GM23248 (cell line): Measurements from ENCODE around the gene ZNF580. TPM values are rescaled to one million over a fixed set of nuclear protein-coding genes. Genes with fewer than 3 reads are reported as not detected.

Source experiments
- DNase-seq: peaks from one replicate; pipeline ENCODE4 v3.0.0-alpha.2; 2015
- H2AFZ ChIP-seq: fragments of 200-600 bp; sonication (generic); 2 replicates; pipeline ENCODE4 v1.6.1; 2016; ENCODE audit warnings: antibody characterized with exemption
- H3F3A ChIP-seq: fragments of 200-600 bp; sonication (generic); 2 replicates; pipeline ENCODE4 v1.6.1; 2016; ENCODE audit warnings: mild to moderate bottlenecking, antibody characterized with exemption, mixed run types; ENCODE audit not compliant: insufficient read depth
- H3K27ac ChIP-seq: fragments of 200-600 bp; sonication (generic); 2 replicates; pipeline ENCODE4 v1.5.1; 2016; ENCODE audit warnings: mild to moderate bottlenecking
- H3K27me3 ChIP-seq: fragments of 200-600 bp; sonication (generic); replicated peaks from 2 replicates; pipeline ENCODE4 v1.6.1; 2016; ENCODE audit warnings: mild to moderate bottlenecking; ENCODE audit not compliant: insufficient read depth
- H3K36me3 ChIP-seq: fragments of 200-600 bp; sonication (generic); 2 replicates; pipeline ENCODE4 v1.6.1; 2016; ENCODE audit warnings: low read depth, mild to moderate bottlenecking
- H3K4me1 ChIP-seq: fragments of 200-600 bp; sonication (generic); 2 replicates; pipeline ENCODE4 v1.6.1; 2016; ENCODE audit warnings: mild to moderate bottlenecking; ENCODE audit not compliant: insufficient read depth
- H3K4me2 ChIP-seq: fragments of 200-600 bp; sonication (generic); one replicate; pipeline ENCODE4 v1.6.1; 2016; ENCODE audit warnings: mild to moderate bottlenecking; ENCODE audit not compliant: unreplicated experiment
- H3K4me3 ChIP-seq: fragments of 200-600 bp; sonication (generic); 2 replicates; pipeline ENCODE4 v1.5.1; 2016; ENCODE audit warnings: mild to moderate bottlenecking
- H3K79me2 ChIP-seq: fragments of 200-600 bp; sonication (generic); 2 replicates; pipeline ENCODE4 v1.6.1; 2016; ENCODE audit warnings: mild to moderate bottlenecking; ENCODE audit not compliant: insufficient read depth
- H3K9ac ChIP-seq: fragments of 200-600 bp; sonication (generic); 2 replicates; pipeline ENCODE4 v1.6.1; 2016; ENCODE audit warnings: mild to moderate bottlenecking
- H3K9me2 ChIP-seq: fragments of 200-600 bp; sonication (generic); 2 replicates; pipeline ENCODE4 v1.6.1; 2016; ENCODE audit warnings: mixed run types, mild to moderate bottlenecking, moderate library complexity; ENCODE audit not compliant: insufficient read depth
- H3K9me3 ChIP-seq: fragments of 200-600 bp; sonication (generic); one replicate; pipeline ENCODE4 v1.6.1; 2017; ENCODE audit warnings: low read depth
- H4K20me1 ChIP-seq: fragments of 200-600 bp; sonication (generic); 2 replicates; pipeline ENCODE4 v1.6.0; 2016; ENCODE audit not compliant: insufficient read depth
- EZH2 ChIP-seq: fragments of 200-600 bp; sonication (generic); IDR thresholded peaks from 2 replicates; pipeline ENCODE4 v1.6.1; 2018; ENCODE audit warnings: antibody characterized with exemption, mild to moderate bottlenecking; ENCODE audit not compliant: insufficient read depth, poor library complexity, severe bottlenecking
- EZH2phosphoT487 ChIP-seq: fragments of 200-600 bp; sonication (generic); IDR thresholded peaks from 2 replicates; pipeline ENCODE4 v1.6.1; 2018; ENCODE audit warnings: antibody characterized with exemption, moderate library complexity, mild to moderate bottlenecking, low read depth; ENCODE audit not compliant: insufficient read depth
- WGBS, 2 experiments: methylation state at CpG; one replicate each; pipeline ENCODE4 v1.1.6; 2015 to 2017; ENCODE audit warnings: low lambda C conversion rate in 2 of 2, low coverage in 1 of 2; ENCODE audit errors: missing lambda C conversion rate in 2 of 2; 5-methylcytosine and 5-hydroxymethylcytosine counted together
- in situ Hi-C: fragments of 300-500 bp; cut with MboI; formaldehyde crosslinking; loops from 2 replicates; pipeline ENCODE4 v1.15.0; 2020
- polyA plus RNA-seq: library from polyadenylated mRNA; unstranded; fragments of >200 nt; fragmentation: Nextera tagmentation; extraction: Ambion mirVana; gene quantifications from 2 replicates; pipeline ENCODE4 v1.2.1, GENCODE V29; 2016
- total RNA-seq: library from RNA; depleted of rRNA; stranded (reverse); fragments of >200 nt; shearing (Covaris generic); gene quantifications from 2 replicates; pipeline ENCODE4 v1.2.3, GENCODE V29; 2014

The ZNF580 gene
- total and polyA plus RNA-seq, 2 experiments from 2014 or later: 11.7 to 44.0 TPM

GRCh38 chr19:55658846-55659459, 18.2 kb downstream of the ZNF580 start:
- Histone ChIP-seq H3K9ac (peak overlapping the region; percentile 98), H3K9me3 (no peaks in the 10 kb centered on the region), H3K4me1 (peaks cover 24% of the 10 kb centered on the region), H2AFZ (no peak overlapping the region), H3F3A (peaks cover 8% of the 10 kb centered on the region), H3K79me2 (peaks cover 90% of the 10 kb centered on the region), H4K20me1 (peaks cover 37% of the 10 kb centered on the region; the same call in 1 of the 2 replicates), H3K4me3 (peak overlapping the region; percentile 98), H3K27me3 (no peaks in the 10 kb centered on the region), H3K4me2 (no peak overlapping the region), H3K27ac (no peak overlapping the region), H3K9me2 (no peaks in the 10 kb centered on the region), H3K36me3 (peaks cover 24% of the 10 kb centered on the region; the same call in 1 of the 2 replicates)
- TF ChIP-seq EZH2 (no peak), EZH2phosphoT487 (no peak)
- in situ Hi-C loops: loop anchor here (25.0 kb wide), 1 partner anchor 1197 kb away; the partner anchor contains the start of genes CDC42EP5 and LENG9
- no peak for DNase-seq
- 90 to 94% methylated on average over 34 to 36 of the region's 37 CpGs for WGBS, 2 experiments

GRCh38 chr19:55659822-55660221, 19.0 kb downstream of the ZNF580 start:
- Histone ChIP-seq H3K27me3 (no peaks in the 10 kb centered on the region), H3K4me3 (no peak overlapping the region), H3K9me3 (no peaks in the 10 kb centered on the region), H3K79me2 (peaks cover 99% of the 10 kb centered on the region), H3K4me2 (no peak overlapping the region), H3K36me3 (peaks cover 24% of the 10 kb centered on the region; the same call in 1 of the 2 replicates), H2AFZ (no peak overlapping the region), H3K27ac (no peak overlapping the region), H3K9ac (no peak overlapping the region), H3K9me2 (no peaks in the 10 kb centered on the region), H4K20me1 (peaks cover 37% of the 10 kb centered on the region; the same call in 1 of the 2 replicates), H3K4me1 (peaks cover 24% of the 10 kb centered on the region), H3F3A (peaks cover 8% of the 10 kb centered on the region)
- 85 to 88% methylated on average over 5 to 9 of the region's 9 CpGs for WGBS, 2 experiments
- no peak for TF ChIP-seq EZH2
- TF ChIP-seq EZH2phosphoT487: no peak
- in situ Hi-C loops: loop anchor here (25.0 kb wide), 1 partner anchor 1198 kb away; the partner anchor contains the start of genes CDC42EP5 and LENG9
- DNase-seq: no peak

GRCh38 chr19:55660404-55660803, 19.6 kb downstream of the ZNF580 start:
- peaks cover 37% of the 10 kb centered on the region; the same call in 1 of the 2 replicates for H4K20me1 ChIP-seq
- H2AFZ ChIP-seq: no peak overlapping the region
- H3K9me2 ChIP-seq: no peaks in the 10 kb centered on the region
- in situ Hi-C loops: loop anchor here (25.0 kb wide), 1 partner anchor 1198 kb away; the partner anchor contains the start of genes CDC42EP5 and LENG9
- peaks cover 24% of the 10 kb centered on the region; the same call in 1 of the 2 replicates for H3K36me3 ChIP-seq
- H3F3A ChIP-seq: peaks cover 8% of the 10 kb centered on the region
- H3K4me2 ChIP-seq: no peak overlapping the region
- peaks cover 24% of the 10 kb centered on the region for H3K4me1 ChIP-seq
- peaks cover 97% of the 10 kb centered on the region for H3K79me2 ChIP-seq
- H3K27me3 ChIP-seq: no peaks in the 10 kb centered on the region
- H3K9ac ChIP-seq: no peak overlapping the region
- WGBS, 2 experiments: 84 to 90% methylated on average over 5 to 12 of the region's 12 CpGs
- TF ChIP-seq EZH2: no peak
- no peak for TF ChIP-seq EZH2phosphoT487
- H3K4me3 ChIP-seq: no peak overlapping the region
- no peak for DNase-seq
- no peaks in the 10 kb centered on the region for H3K9me3 ChIP-seq
- no peak overlapping the region for H3K27ac ChIP-seq

- Histone ChIP-seq H3K79me2 (peaks cover 97% of the 10 kb centered on the region), H3K9me2 (no peaks in the 10 kb centered on the region), H3K4me2 (no peak overlapping the region), H3F3A (peaks cover 8% of the 10 kb centered on the region), H4K20me1 (peaks cover 32% of the 10 kb centered on the region; the same call in 1 of the 2 replicates), H2AFZ (no peak overlapping the region), H3K9me3 (no peaks in the 10 kb centered on the region), H3K4me3 (no peak overlapping the region), H3K27me3 (no peaks in the 10 kb centered on the region), H3K36me3 (peaks cover 24% of the 10 kb centered on the region; the same call in 1 of the 2 replicates), H3K4me1 (peaks cover 24% of the 10 kb centered on the region), H3K9ac (no peak overlapping the region), H3K27ac (no peak overlapping the region)
- DNase-seq: no peak
- TF ChIP-seq EZH2phosphoT487: no peak
- TF ChIP-seq EZH2: no peak
- 74 to 84% methylated on average over 5 to 16 of the region's 16 CpGs for WGBS, 2 experiments
- in situ Hi-C loops: loop anchor here (25.0 kb wide), 1 partner anchor 1199 kb away; the partner anchor contains the start of genes CDC42EP5 and LENG9
Measured at GRCh38 chr19:55660991-55661390, 20.2 kb downstream of the ZNF580 start.
